ENCODE data around the gene TTI1. TPM values are rescaled to one million over a fixed set of nuclear protein-coding genes. Genes with fewer than 3 reads are reported as not detected.

Gene TTI1
- total and polyA plus RNA-seq, 2 experiments from 2014 or later, result 17.8 to 56.4 TPM

DNA sequence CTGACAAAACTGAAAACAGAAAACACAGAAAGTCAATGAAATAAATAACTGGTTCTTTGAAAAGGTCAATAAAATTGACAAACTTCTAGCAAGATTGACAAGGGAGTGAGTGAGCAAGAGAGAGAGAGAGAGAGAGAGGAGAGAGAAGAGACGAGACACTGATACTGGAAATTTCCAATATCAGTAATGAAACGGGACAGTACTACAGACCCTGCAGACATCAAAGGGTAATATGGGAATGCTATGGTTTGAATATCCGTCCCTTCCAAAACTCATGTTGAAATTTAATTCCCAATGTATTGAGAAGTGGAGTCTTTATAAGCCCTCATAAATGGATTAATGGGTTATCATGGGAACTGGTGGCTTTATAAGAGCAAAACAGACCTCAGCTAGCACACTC is 3.8 kb downstream of the TTI1 start:
- Mint-ChIP-seq H3K36me3 (ENCODE audit: low read depth) (peaks cover 3% of the 10 kb centered on the region; the same call in 2 of the 3 replicates), H3K4me1 (peaks cover 34% of the 10 kb centered on the region), H3K4me3 (no peak overlapping the region), H3K9me3 (no peaks in the 10 kb centered on the region; the same call in 2 of the 3 replicates), H3K27me3 (ENCODE audit: insufficient read depth, low read depth, poor library complexity) (peaks cover 8% of the 10 kb centered on the region), H3K27ac (no peak overlapping the region)
- Histone ChIP-seq H3K9me2 (ENCODE audit: insufficient read depth) (no peaks in the 10 kb centered on the region), H3K4me3 (no peak overlapping the region), H2AFZ (no peak overlapping the region), H3K27me3 (ENCODE audit: insufficient read depth) (no peaks in the 10 kb centered on the region), H3K79me2 (replicated peaks; ENCODE audit: insufficient read depth) (peaks cover 94% of the 10 kb centered on the region), H3K4me2 (no peak overlapping the region), H3K36me3 (ENCODE audit: insufficient read depth) (no peaks in the 10 kb centered on the region; the same call in 1 of the 2 replicates), H3K4me1 (ENCODE audit: insufficient read depth) (peaks cover 28% of the 10 kb centered on the region), H4K20me1 (replicated peaks; ENCODE audit: insufficient read depth) (peaks cover 28% of the 10 kb centered on the region), H3F3A (replicated peaks; ENCODE audit: low read depth) (no peaks in the 10 kb centered on the region), H3K27ac (ENCODE audit: low read depth) (no peak overlapping the region)
- ATAC-seq, result no peak
- TF ChIP-seq POLR2AphosphoS5 (IDR thresholded peaks at IDR 0.05; ENCODE audit: low read depth), result no peak
- TF ChIP-seq, protein P1, sequence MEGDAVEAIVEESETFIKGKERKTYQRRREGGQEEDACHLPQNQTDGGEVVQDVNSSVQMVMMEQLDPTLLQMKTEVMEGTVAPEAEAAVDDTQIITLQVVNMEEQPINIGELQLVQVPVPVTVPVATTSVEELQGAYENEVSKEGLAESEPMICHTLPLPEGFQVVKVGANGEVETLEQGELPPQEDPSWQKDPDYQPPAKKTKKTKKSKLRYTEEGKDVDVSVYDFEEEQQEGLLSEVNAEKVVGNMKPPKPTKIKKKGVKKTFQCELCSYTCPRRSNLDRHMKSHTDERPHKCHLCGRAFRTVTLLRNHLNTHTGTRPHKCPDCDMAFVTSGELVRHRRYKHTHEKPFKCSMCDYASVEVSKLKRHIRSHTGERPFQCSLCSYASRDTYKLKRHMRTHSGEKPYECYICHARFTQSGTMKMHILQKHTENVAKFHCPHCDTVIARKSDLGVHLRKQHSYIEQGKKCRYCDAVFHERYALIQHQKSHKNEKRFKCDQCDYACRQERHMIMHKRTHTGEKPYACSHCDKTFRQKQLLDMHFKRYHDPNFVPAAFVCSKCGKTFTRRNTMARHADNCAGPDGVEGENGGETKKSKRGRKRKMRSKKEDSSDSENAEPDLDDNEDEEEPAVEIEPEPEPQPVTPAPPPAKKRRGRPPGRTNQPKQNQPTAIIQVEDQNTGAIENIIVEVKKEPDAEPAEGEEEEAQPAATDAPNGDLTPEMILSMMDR (conservative IDR thresholded peaks at IDR 0.05; ENCODE audit: low read depth in 2 of 2), result no peak
- TF ChIP-seq, protein P2, sequence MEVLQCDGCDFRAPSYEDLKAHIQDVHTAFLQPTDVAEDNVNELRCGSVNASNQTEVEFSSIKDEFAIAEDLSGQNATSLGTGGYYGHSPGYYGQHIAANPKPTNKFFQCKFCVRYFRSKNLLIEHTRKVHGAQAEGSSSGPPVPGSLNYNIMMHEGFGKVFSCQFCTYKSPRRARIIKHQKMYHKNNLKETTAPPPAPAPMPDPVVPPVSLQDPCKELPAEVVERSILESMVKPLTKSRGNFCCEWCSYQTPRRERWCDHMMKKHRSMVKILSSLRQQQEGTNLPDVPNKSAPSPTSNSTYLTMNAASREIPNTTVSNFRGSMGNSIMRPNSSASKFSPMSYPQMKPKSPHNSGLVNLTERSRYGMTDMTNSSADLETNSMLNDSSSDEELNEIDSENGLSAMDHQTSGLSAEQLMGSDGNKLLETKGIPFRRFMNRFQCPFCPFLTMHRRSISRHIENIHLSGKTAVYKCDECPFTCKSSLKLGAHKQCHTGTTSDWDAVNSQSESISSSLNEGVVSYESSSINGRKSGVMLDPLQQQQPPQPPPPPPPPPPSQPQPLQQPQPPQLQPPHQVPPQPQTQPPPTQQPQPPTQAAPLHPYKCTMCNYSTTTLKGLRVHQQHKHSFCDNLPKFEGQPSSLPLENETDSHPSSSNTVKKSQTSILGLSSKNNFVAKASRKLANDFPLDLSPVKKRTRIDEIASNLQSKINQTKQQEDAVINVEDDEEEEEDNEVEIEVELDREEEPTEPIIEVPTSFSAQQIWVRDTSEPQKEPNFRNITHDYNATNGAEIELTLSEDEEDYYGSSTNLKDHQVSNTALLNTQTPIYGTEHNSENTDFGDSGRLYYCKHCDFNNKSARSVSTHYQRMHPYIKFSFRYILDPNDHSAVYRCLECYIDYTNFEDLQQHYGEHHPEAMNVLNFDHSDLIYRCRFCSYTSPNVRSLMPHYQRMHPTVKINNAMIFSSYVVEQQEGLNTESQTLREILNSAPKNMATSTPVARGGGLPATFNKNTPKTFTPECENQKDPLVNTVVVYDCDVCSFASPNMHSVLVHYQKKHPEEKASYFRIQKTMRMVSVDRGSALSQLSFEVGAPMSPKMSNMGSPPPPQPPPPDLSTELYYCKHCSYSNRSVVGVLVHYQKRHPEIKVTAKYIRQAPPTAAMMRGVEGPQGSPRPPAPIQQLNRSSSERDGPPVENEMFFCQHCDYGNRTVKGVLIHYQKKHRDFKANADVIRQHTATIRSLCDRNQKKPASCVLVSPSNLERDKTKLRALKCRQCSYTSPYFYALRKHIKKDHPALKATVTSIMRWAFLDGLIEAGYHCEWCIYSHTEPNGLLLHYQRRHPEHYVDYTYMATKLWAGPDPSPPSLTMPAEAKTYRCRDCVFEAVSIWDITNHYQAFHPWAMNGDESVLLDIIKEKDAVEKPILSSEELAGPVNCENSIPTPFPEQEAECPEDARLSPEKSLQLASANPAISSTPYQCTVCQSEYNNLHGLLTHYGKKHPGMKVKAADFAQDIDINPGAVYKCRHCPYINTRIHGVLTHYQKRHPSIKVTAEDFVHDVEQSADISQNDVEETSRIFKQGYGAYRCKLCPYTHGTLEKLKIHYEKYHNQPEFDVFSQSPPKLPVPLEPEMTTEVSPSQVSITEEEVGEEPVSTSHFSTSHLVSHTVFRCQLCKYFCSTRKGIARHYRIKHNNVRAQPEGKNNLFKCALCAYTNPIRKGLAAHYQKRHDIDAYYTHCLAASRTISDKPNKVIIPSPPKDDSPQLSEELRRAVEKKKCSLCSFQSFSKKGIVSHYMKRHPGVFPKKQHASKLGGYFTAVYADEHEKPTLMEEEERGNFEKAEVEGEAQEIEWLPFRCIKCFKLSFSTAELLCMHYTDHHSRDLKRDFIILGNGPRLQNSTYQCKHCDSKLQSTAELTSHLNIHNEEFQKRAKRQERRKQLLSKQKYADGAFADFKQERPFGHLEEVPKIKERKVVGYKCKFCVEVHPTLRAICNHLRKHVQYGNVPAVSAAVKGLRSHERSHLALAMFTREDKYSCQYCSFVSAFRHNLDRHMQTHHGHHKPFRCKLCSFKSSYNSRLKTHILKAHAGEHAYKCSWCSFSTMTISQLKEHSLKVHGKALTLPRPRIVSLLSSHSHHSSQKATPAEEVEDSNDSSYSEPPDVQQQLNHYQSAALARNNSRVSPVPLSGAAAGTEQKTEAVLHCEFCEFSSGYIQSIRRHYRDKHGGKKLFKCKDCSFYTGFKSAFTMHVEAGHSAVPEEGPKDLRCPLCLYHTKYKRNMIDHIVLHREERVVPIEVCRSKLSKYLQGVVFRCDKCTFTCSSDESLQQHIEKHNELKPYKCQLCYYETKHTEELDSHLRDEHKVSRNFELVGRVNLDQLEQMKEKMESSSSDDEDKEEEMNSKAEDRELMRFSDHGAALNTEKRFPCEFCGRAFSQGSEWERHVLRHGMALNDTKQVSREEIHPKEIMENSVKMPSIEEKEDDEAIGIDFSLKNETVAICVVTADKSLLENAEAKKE (CRISPR knock-in tag; IDR thresholded peaks at IDR 0.05), result no peak
- TF ChIP-seq EZH2 (IDR thresholded peaks at IDR 0.05; ENCODE audit: low read depth, unreplicated experiment), result no peak
- TF ChIP-seq, protein P3, sequence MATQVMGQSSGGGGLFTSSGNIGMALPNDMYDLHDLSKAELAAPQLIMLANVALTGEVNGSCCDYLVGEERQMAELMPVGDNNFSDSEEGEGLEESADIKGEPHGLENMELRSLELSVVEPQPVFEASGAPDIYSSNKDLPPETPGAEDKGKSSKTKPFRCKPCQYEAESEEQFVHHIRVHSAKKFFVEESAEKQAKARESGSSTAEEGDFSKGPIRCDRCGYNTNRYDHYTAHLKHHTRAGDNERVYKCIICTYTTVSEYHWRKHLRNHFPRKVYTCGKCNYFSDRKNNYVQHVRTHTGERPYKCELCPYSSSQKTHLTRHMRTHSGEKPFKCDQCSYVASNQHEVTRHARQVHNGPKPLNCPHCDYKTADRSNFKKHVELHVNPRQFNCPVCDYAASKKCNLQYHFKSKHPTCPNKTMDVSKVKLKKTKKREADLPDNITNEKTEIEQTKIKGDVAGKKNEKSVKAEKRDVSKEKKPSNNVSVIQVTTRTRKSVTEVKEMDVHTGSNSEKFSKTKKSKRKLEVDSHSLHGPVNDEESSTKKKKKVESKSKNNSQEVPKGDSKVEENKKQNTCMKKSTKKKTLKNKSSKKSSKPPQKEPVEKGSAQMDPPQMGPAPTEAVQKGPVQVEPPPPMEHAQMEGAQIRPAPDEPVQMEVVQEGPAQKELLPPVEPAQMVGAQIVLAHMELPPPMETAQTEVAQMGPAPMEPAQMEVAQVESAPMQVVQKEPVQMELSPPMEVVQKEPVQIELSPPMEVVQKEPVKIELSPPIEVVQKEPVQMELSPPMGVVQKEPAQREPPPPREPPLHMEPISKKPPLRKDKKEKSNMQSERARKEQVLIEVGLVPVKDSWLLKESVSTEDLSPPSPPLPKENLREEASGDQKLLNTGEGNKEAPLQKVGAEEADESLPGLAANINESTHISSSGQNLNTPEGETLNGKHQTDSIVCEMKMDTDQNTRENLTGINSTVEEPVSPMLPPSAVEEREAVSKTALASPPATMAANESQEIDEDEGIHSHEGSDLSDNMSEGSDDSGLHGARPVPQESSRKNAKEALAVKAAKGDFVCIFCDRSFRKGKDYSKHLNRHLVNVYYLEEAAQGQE (IDR thresholded peaks at IDR 0.05; ENCODE audit: unreplicated experiment), result no peak
- TF ChIP-seq NANOG (IDR thresholded peaks at IDR 0.05; ENCODE audit: borderline replicate concordance), result no peak
- TF ChIP-seq, protein P4, sequence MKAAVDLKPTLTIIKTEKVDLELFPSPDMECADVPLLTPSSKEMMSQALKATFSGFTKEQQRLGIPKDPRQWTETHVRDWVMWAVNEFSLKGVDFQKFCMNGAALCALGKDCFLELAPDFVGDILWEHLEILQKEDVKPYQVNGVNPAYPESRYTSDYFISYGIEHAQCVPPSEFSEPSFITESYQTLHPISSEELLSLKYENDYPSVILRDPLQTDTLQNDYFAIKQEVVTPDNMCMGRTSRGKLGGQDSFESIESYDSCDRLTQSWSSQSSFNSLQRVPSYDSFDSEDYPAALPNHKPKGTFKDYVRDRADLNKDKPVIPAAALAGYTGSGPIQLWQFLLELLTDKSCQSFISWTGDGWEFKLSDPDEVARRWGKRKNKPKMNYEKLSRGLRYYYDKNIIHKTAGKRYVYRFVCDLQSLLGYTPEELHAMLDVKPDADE (IDR thresholded peaks at IDR 0.05), result no peak
- TF ChIP-seq JUNB (IDR thresholded peaks at IDR 0.05; ENCODE audit: unreplicated experiment), result no peak
- TF ChIP-seq CREB1 (CRISPR knock-in tag; IDR thresholded peaks at IDR 0.05; ENCODE audit: low read depth), result no peak
- TF ChIP-seq STAT1 (IDR thresholded peaks at IDR 0.05; ENCODE audit: unreplicated experiment), result no peak
- TF ChIP-seq ZNF114 (CRISPR knock-in tag; IDR thresholded peaks at IDR 0.05), result no peak
- TF ChIP-seq EZH2phosphoT487 (IDR thresholded peaks at IDR 0.05; ENCODE audit: unreplicated experiment), result no peak
- TF ChIP-seq ZNF331 (CRISPR knock-in tag; IDR thresholded peaks at IDR 0.05; ENCODE audit: low read depth), result no peak
- DNase-seq (ENCODE audit: low spot score), result no peak
